ENCODE results near the gene UBE2D2. TPM values are rescaled to one million over a fixed set of nuclear protein-coding genes. Genes with fewer than 3 reads are reported as not detected.
"Not testable (repeated sequence)": the region's sequence is repeated elsewhere in the genome, so short reads cannot be mapped to it uniquely, and the experiment has no call there.

Gene UBE2D2
- polyA plus RNA-seq, 1 donor from 2014 or later = 118 TPM

GRCh38 chr5:139524446-139524845 is 36.7 kb upstream of the UBE2D2 start:
- Histone ChIP-seq H3K27me3 (ENCODE audit: insufficient read depth, low read depth, low read length) (no peaks in the 10 kb centered on the region), H3K9me2 (ENCODE audit: insufficient read depth, low read length) (no peaks in the 10 kb centered on the region), H3F3A (ENCODE audit: insufficient read depth, low read length, poor library complexity, severe bottlenecking) (no peaks in the 10 kb centered on the region), H3K27ac (ENCODE audit: low read length) (no peak overlapping the region), H3K9me3 (ENCODE audit: low read length) (no peaks in the 10 kb centered on the region), H3K36me3 (ENCODE audit: insufficient read depth, low read length) (no peaks in the 10 kb centered on the region), H4K20me1 (ENCODE audit: insufficient read depth) (no peaks in the 10 kb centered on the region), H3K4me2 (ENCODE audit: low read length) (no peak overlapping the region), H3K9ac (ENCODE audit: low read length) (no peak overlapping the region), H3K79me2 (replicated peaks; ENCODE audit: insufficient read depth, low read length) (no peaks in the 10 kb centered on the region), H3K4me3 (ENCODE audit: low read length) (no peak overlapping the region), H2AFZ (ENCODE audit: low read depth, low read length) (no peak overlapping the region)
- TF ChIP-seq MXI1 (conservative IDR thresholded peaks at IDR 0.05; ENCODE audit: poor library complexity, severe bottlenecking) (no peak), RAD21 (conservative IDR thresholded peaks at IDR 0.05) (no peak), REST (IDR thresholded peaks at IDR 0.05; ENCODE audit: borderline replicate concordance) (no peak), SMC3 (conservative IDR thresholded peaks at IDR 0.05; ENCODE audit: poor library complexity) (no peak)

GRCh38 chr5:139524940-139525585 is 36.1 kb upstream of the UBE2D2 start:
- H4K20me1 ChIP-seq (ENCODE audit: insufficient read depth) = no peaks in the 10 kb centered on the region
- H3K36me3 ChIP-seq (ENCODE audit: insufficient read depth, low read length) = no peaks in the 10 kb centered on the region
- no peak overlapping the region for H3K4me2 ChIP-seq (ENCODE audit: low read length)
- no peak for TF ChIP-seq MXI1 (conservative IDR thresholded peaks at IDR 0.05; ENCODE audit: poor library complexity, severe bottlenecking)
- TF ChIP-seq RAD21 (conservative IDR thresholded peaks at IDR 0.05) = no peak
- TF ChIP-seq CTCF (IDR thresholded peaks at IDR 0.05; ENCODE audit: poor library complexity, severe bottlenecking) = no peak
- no peak for TF ChIP-seq EZH2 (IDR thresholded peaks at IDR 0.05; ENCODE audit: borderline replicate concordance, insufficient read depth, low read length, poor library complexity, severe bottlenecking)
- TF ChIP-seq SMC3 (conservative IDR thresholded peaks at IDR 0.05; ENCODE audit: poor library complexity) = no peak
- TF ChIP-seq REST (IDR thresholded peaks at IDR 0.05; ENCODE audit: borderline replicate concordance) = no peak
- H3K27ac ChIP-seq (ENCODE audit: low read length) = no peak overlapping the region
- no peaks in the 10 kb centered on the region for H3K9me2 ChIP-seq (ENCODE audit: insufficient read depth, low read length)
- H3K9me3 ChIP-seq (ENCODE audit: low read length) = no peaks in the 10 kb centered on the region
- H3K79me2 ChIP-seq (replicated peaks; ENCODE audit: insufficient read depth, low read length) = no peaks in the 10 kb centered on the region
- H3K9ac ChIP-seq (ENCODE audit: low read length) = no peak overlapping the region
- no peak overlapping the region for H3K4me3 ChIP-seq (ENCODE audit: low read length)
- no peaks in the 10 kb centered on the region for H3K27me3 ChIP-seq (ENCODE audit: insufficient read depth, low read depth, low read length)
- no peak overlapping the region for H2AFZ ChIP-seq (ENCODE audit: low read depth, low read length)
- no peaks in the 10 kb centered on the region for H3F3A ChIP-seq (ENCODE audit: insufficient read depth, low read length, poor library complexity, severe bottlenecking)

GRCh38 chr5:139525586-139526308 is 35.4 kb upstream of the UBE2D2 start:
- H3K27me3 ChIP-seq (ENCODE audit: insufficient read depth, low read depth, low read length); H3K79me2 ChIP-seq (replicated peaks; ENCODE audit: insufficient read depth, low read length); H2AFZ ChIP-seq (ENCODE audit: low read depth, low read length); H3K4me2 ChIP-seq (ENCODE audit: low read length); H3K9me3 ChIP-seq (ENCODE audit: low read length); H3K4me3 ChIP-seq (ENCODE audit: low read length); H3K27ac ChIP-seq (ENCODE audit: low read length); H3K9me2 ChIP-seq (ENCODE audit: insufficient read depth, low read length); H3F3A ChIP-seq (ENCODE audit: insufficient read depth, low read length, poor library complexity, severe bottlenecking); H3K36me3 ChIP-seq (ENCODE audit: insufficient read depth, low read length); H3K9ac ChIP-seq (ENCODE audit: low read length); H4K20me1 ChIP-seq (ENCODE audit: insufficient read depth): not testable (repeated sequence)
